AG10803 (cell line): ENCODE measurements around the gene SYNPO2L.
"Not testable (repeated sequence)": the region's sequence is repeated elsewhere in the genome, so short reads cannot be mapped to it uniquely, and the experiment has no call there.

Experiments
- DNase-seq: peaks from one replicate; pipeline ENCODE4 v3.0.0; 2010; ENCODE audit warnings: low read depth
- H3K4me3 ChIP-seq: 2 replicates; pipeline ENCODE4 v1.5.1; 2011; ENCODE audit warnings: mild to moderate bottlenecking, low read length, control low read depth
- CTCF ChIP-seq: conservative IDR thresholded peaks from 2 replicates; pipeline ENCODE4 v1.5.1; 2011; ENCODE audit warnings: mild to moderate bottlenecking, low read length, control low read depth, inconsistent platforms

The SYNPO2L gene

GRCh38 chr10:73655990-73656298, at the start of gene SYNPO2L:
Gene SYNPO2L (minus strand): TSS chr10:73656029. CDS start chr10:73655922, 107 bp downstream.
- no peak for DNase-seq
- no peak for TF ChIP-seq CTCF
- no peak within 1 kb of the TSS for H3K4me3 ChIP-seq

- not testable (repeated sequence) for H3K4me3 ChIP-seq, DNase-seq
Observed at GRCh38 chr10:73703924-73704323, 48.1 kb upstream of the SYNPO2L start.

- H3K4me3 ChIP-seq, DNase-seq: not testable (repeated sequence)
Observed at GRCh38 chr10:73698819-73699218, 43.0 kb upstream of the SYNPO2L start.

GRCh38 chr10:73697675-73698159, 41.9 kb upstream of the SYNPO2L start, which contains the start of gene AGAP5:
Gene AGAP5 (minus strand): TSS chr10:73698109. CDS start chr10:73697755, 354 bp downstream.
- DNase-seq, H3K4me3 ChIP-seq: not testable (repeated sequence)

GRCh38 chr10:73695302-73695701, 39.5 kb upstream of the SYNPO2L start:
- DNase-seq: peak; percentile 31
- not testable (repeated sequence) for H3K4me3 ChIP-seq

GRCh38 chr10:73690755-73691154, 34.9 kb upstream of the SYNPO2L start:
- not testable (repeated sequence) for H3K4me3 ChIP-seq, DNase-seq

GRCh38 chr10:73689596-73689995, 33.8 kb upstream of the SYNPO2L start:
- not testable (repeated sequence) for H3K4me3 ChIP-seq, DNase-seq

GRCh38 chr10:73687641-73688040, 31.8 kb upstream of the SYNPO2L start:
- not testable (repeated sequence) for DNase-seq, H3K4me3 ChIP-seq

- not testable (repeated sequence) for H3K4me3 ChIP-seq, DNase-seq
Observed at GRCh38 chr10:73674546-73674945, 18.7 kb upstream of the SYNPO2L start.

- not testable (repeated sequence) for H3K4me3 ChIP-seq, DNase-seq
Observed at GRCh38 chr10:73668378-73668777, 12.5 kb upstream of the SYNPO2L start.

GRCh38 chr10:73666153-73666809, 10.5 kb upstream of the SYNPO2L start:
- peak; percentile 89 for DNase-seq
- not testable (repeated sequence) for H3K4me3 ChIP-seq

- H3K4me3 ChIP-seq, DNase-seq: not testable (repeated sequence)
Observed at GRCh38 chr10:73665581-73665980, 9.8 kb upstream of the SYNPO2L start.

- DNase-seq, H3K4me3 ChIP-seq: not testable (repeated sequence)
Observed at GRCh38 chr10:73664156-73665040, 8.6 kb upstream of the SYNPO2L start.

- not testable (repeated sequence) for DNase-seq, H3K4me3 ChIP-seq
Observed at GRCh38 chr10:73663621-73664020, 7.8 kb upstream of the SYNPO2L start.

- H3K4me3 ChIP-seq, DNase-seq: not testable (repeated sequence)
Observed at GRCh38 chr10:73662705-73663104, 6.9 kb upstream of the SYNPO2L start.
